Thyroid gland (tissue), 4 donors: ENCODE measurements around the gene VASN.

Experiments
- POLR2A ChIP-seq, 2 donors: fragments of 450-650 bp; IDR thresholded peaks; one replicate each; pipeline ENCODE4 v1.6.1; 2017; ENCODE audit warnings: antibody characterized with exemption in 2 of 2, mild to moderate bottlenecking in 2 of 2, moderate library complexity in 1 of 2
- TF ChIP-seq, protein P1 (sequence below), 6 experiments: fragments of 200-600 bp in 3 of 6; fragments of 450-650 bp in 3 of 6; sonication (generic) in 3 of 6; IDR thresholded peaks; one replicate each; pipeline ENCODE4 v1.5.1; 2016 to 2019; ENCODE audit warnings: antibody characterized with exemption in 6 of 6, mild to moderate bottlenecking in 2 of 6, inconsistent platforms in 1 of 6, moderate library complexity in 1 of 6

DNA sequence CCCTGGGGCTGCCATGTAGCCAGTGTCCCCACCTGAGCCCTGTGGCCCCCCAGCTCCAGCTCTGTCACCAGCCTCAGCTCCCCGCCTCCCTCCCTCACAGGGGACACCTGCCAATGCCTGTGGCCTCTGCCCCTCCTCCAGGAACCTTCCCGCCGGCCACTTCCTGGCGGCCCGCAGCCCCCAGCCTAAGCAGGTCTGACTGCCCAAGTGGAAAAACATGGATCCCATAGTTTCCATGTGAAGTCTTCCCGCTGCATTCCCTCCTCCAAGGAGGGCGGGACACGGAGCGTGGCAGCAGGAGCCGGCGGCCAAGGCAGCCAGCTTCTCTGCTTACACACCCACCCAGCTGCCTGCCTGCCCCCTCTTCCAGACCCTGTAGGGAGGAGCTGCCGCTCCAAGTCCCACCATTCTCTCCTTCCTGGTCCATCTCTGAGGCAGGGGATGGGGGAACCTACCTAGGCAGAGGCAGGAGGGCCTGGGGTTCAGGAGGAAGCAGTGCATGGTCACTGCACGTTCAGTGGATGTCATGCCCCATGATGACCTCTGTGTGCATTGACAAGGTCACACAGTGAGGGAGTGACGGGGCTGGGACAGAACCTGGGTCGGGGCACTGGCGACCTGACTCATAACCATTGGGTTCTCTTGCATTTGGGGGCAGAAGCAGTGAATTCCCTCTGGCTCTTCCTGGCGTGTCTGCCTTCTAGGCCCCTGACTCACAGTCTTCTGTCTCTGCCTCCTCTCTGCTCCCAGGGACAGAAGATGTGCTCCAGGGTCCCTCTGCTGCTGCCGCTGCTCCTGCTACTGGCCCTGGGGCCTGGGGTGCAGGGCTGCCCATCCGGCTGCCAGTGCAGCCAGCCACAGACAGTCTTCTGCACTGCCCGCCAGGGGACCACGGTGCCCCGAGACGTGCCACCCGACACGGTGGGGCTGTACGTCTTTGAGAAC lies 8.7 kb downstream of the VASN start:
- TF ChIP-seq, protein P1, sequence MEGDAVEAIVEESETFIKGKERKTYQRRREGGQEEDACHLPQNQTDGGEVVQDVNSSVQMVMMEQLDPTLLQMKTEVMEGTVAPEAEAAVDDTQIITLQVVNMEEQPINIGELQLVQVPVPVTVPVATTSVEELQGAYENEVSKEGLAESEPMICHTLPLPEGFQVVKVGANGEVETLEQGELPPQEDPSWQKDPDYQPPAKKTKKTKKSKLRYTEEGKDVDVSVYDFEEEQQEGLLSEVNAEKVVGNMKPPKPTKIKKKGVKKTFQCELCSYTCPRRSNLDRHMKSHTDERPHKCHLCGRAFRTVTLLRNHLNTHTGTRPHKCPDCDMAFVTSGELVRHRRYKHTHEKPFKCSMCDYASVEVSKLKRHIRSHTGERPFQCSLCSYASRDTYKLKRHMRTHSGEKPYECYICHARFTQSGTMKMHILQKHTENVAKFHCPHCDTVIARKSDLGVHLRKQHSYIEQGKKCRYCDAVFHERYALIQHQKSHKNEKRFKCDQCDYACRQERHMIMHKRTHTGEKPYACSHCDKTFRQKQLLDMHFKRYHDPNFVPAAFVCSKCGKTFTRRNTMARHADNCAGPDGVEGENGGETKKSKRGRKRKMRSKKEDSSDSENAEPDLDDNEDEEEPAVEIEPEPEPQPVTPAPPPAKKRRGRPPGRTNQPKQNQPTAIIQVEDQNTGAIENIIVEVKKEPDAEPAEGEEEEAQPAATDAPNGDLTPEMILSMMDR (IDR thresholded peaks at IDR 0.05) = no peak
- TF ChIP-seq POLR2A (IDR thresholded peaks at IDR 0.05) = no peak
